H9 (cell line): ENCODE data around the gene TMTC2. TPM values are rescaled to one million over a fixed set of nuclear protein-coding genes. Genes with fewer than 3 reads are reported as not detected.

ENCODE experiments used
- DNase-seq: peaks from one replicate; pipeline ENCODE4 v3.0.0-alpha.2; 2017
- H2AFZ ChIP-seq: one replicate; pipeline ENCODE4 v1.6.1; 2013; ENCODE audit warnings: mild to moderate bottlenecking, low read length, control low read depth, moderate library complexity
- H2AK5ac ChIP-seq: 2 replicates; pipeline ENCODE4 v1.6.1; 2013; ENCODE audit warnings: low read length, control low read depth, mixed read lengths; ENCODE audit not compliant: insufficient read length
- H2BK120ac ChIP-seq: one replicate; pipeline ENCODE4 v1.6.1; 2013; ENCODE audit warnings: low read depth, mild to moderate bottlenecking, low read length, control low read depth, inconsistent platforms; ENCODE audit not compliant: poor library complexity, severe bottlenecking
- H2BK12ac ChIP-seq: 2 replicates; pipeline ENCODE4 v1.6.1; 2013; ENCODE audit warnings: low read length, control low read depth, mixed read lengths, low read depth; ENCODE audit not compliant: insufficient read length
- H2BK15ac ChIP-seq: 2 replicates; pipeline ENCODE4 v1.6.1; 2013; ENCODE audit warnings: low read depth, low read length, control low read depth
- H2BK20ac ChIP-seq: one replicate; pipeline ENCODE4 v1.6.1; 2013; ENCODE audit warnings: low read depth, mild to moderate bottlenecking, low read length, control low read depth, inconsistent platforms; ENCODE audit not compliant: poor library complexity, severe bottlenecking
- H2BK5ac ChIP-seq: 2 replicates; pipeline ENCODE4 v1.6.1; 2013; ENCODE audit warnings: low read length, control low read depth, mixed read lengths; ENCODE audit not compliant: insufficient read length
- H3K14ac ChIP-seq: 2 replicates; pipeline ENCODE4 v1.6.1; 2013; ENCODE audit warnings: low read length, control low read depth; ENCODE audit not compliant: insufficient read depth
- H3K18ac ChIP-seq: 2 replicates; pipeline ENCODE4 v1.6.1; 2013; ENCODE audit warnings: low read depth, mild to moderate bottlenecking, mixed read lengths, low read length, control low read depth; ENCODE audit not compliant: insufficient read length
- H3K23ac ChIP-seq: 2 replicates; pipeline ENCODE4 v1.6.1; 2013; ENCODE audit warnings: low read length, control low read depth, mixed read lengths, low read depth; ENCODE audit not compliant: insufficient read length
- H3K23me2 ChIP-seq: 2 replicates; pipeline ENCODE4 v1.6.1; 2013; ENCODE audit warnings: low read depth, mild to moderate bottlenecking, mixed read lengths, low read length, control low read depth; ENCODE audit not compliant: insufficient read length, poor library complexity, severe bottlenecking
- H3K27ac ChIP-seq: 2 replicates; pipeline ENCODE4 v1.5.1; 2013; ENCODE audit warnings: low read length, control low read depth, mixed read lengths, low read depth; ENCODE audit not compliant: insufficient read length
- H3K27me3 ChIP-seq: 2 replicates; pipeline ENCODE4 v1.6.1; 2013; ENCODE audit warnings: low read length, control low read depth, inconsistent platforms; ENCODE audit not compliant: insufficient read depth
- H3K4ac ChIP-seq: 2 replicates; pipeline ENCODE4 v1.6.1; 2013; ENCODE audit warnings: low read depth, mild to moderate bottlenecking, control low read depth, inconsistent platforms, low read length, moderate library complexity
- H3K4me1 ChIP-seq: 2 replicates; pipeline ENCODE4 v1.6.1; 2013; ENCODE audit warnings: low read length, control low read depth, inconsistent platforms; ENCODE audit not compliant: insufficient read depth
- H3K4me2 ChIP-seq: 2 replicates; pipeline ENCODE4 v1.6.1; 2013; ENCODE audit warnings: low read length, control low read depth, mixed read lengths; ENCODE audit not compliant: insufficient read length, insufficient read depth
- H3K56ac ChIP-seq: 2 replicates; pipeline ENCODE4 v1.6.1; 2013; ENCODE audit warnings: low read depth, mild to moderate bottlenecking, mixed read lengths, low read length, control low read depth; ENCODE audit not compliant: insufficient read length
- H3K79me1 ChIP-seq: 2 replicates; pipeline ENCODE4 v1.6.1; 2013; ENCODE audit warnings: low read depth, mild to moderate bottlenecking, moderate library complexity, low read length, control low read depth, inconsistent platforms; ENCODE audit not compliant: insufficient read depth, poor library complexity, severe bottlenecking
- H3K79me2 ChIP-seq: 2 replicates; pipeline ENCODE4 v1.6.1; 2013; ENCODE audit warnings: low read length, control low read depth, inconsistent platforms; ENCODE audit not compliant: insufficient read depth
- H3K9ac ChIP-seq: 2 replicates; pipeline ENCODE4 v1.6.1; 2013; ENCODE audit warnings: low read length, control low read depth, mixed read lengths; ENCODE audit not compliant: insufficient read length; ENCODE audit errors: extremely low read depth
- H3K9me3 ChIP-seq: one replicate; pipeline ENCODE4 v1.6.1; 2013; ENCODE audit warnings: low read depth, low read length, inconsistent platforms; ENCODE audit not compliant: control insufficient read depth
- H3T11ph ChIP-seq: one replicate; pipeline ENCODE4 v1.6.1; 2013; ENCODE audit warnings: mild to moderate bottlenecking, low read length, control low read depth, inconsistent platforms
- H4K20me1 ChIP-seq: one replicate; pipeline ENCODE4 v1.6.1; 2013; ENCODE audit not compliant: control insufficient read depth, insufficient read length, insufficient read depth
- H4K5ac ChIP-seq: 2 replicates; pipeline ENCODE4 v1.6.1; 2013; ENCODE audit warnings: low read depth, mild to moderate bottlenecking, mixed read lengths, low read length, control low read depth; ENCODE audit not compliant: insufficient read length
- H4K8ac ChIP-seq: replicated peaks from 2 replicates; pipeline ENCODE4 v1.6.1; 2013; ENCODE audit warnings: low read length, control low read depth, mixed read lengths, low read depth; ENCODE audit not compliant: insufficient read length
- H4K91ac ChIP-seq: 2 replicates; pipeline ENCODE4 v1.6.1; 2013; ENCODE audit warnings: low read depth, mild to moderate bottlenecking, moderate library complexity, mixed read lengths, low read length, control low read depth; ENCODE audit not compliant: insufficient read length
- H3K27ac Mint-ChIP-seq, 3 experiments: 2 replicates in 2 of 3; 3 replicates in 1 of 3; pipeline ENCODE4 v1.8.0; 2020 to 2021; ENCODE audit warnings: mixed read lengths in 3 of 3, mild to moderate bottlenecking in 1 of 3, moderate library complexity in 1 of 3
- H3K27me3 Mint-ChIP-seq: 2 replicates; pipeline ENCODE4 v1.8.0; 2021; ENCODE audit warnings: low read depth, mild to moderate bottlenecking, moderate library complexity, mixed read lengths
- H3K36me3 Mint-ChIP-seq, 3 experiments: 2 replicates in 2 of 3; 3 replicates in 1 of 3; pipeline ENCODE4 v1.8.0; 2020 to 2021; ENCODE audit warnings: low read depth in 3 of 3, mixed read lengths in 3 of 3; ENCODE audit not compliant: insufficient read depth in 1 of 3
- H3K4me1 Mint-ChIP-seq, 2 experiments: 2 replicates each; pipeline ENCODE4 v1.8.0; 2020; ENCODE audit warnings: mixed read lengths in 2 of 2
- H3K4me3 Mint-ChIP-seq, 2 experiments: 2 replicates in 1 of 2; 3 replicates in 1 of 2; pipeline ENCODE4 v1.8.0; 2020 to 2021; ENCODE audit warnings: mild to moderate bottlenecking in 2 of 2, mixed read lengths in 2 of 2, moderate library complexity in 1 of 2
- H3K9me3 Mint-ChIP-seq, 2 experiments: 2 replicates in 1 of 2; 3 replicates in 1 of 2; pipeline ENCODE4 v1.8.0; 2020; ENCODE audit warnings: mild to moderate bottlenecking in 2 of 2, mixed read lengths in 2 of 2, moderate library complexity in 1 of 2
- WGBS: extraction: QIAGEN DNeasy Blood & Tissue Kit; methylation state at CpG from one replicate; pipeline ENCODE4 v1.1.7; 2013; ENCODE audit warnings: missing lambda C conversion rate, low lambda C conversion rate, mixed read lengths; ENCODE audit not compliant: insufficient read length; ENCODE audit errors: extremely low coverage; 5-methylcytosine and 5-hydroxymethylcytosine counted together
- total RNA-seq: library from RNA; stranded (reverse); gene quantifications from 2 replicates; pipeline ENCODE4 v1.2.1, GENCODE V29; 2021
- TF ChIP-seq, protein P1 (sequence below): fragments of 200-600 bp; sonication (generic); conservative IDR thresholded peaks from 3 replicates; pipeline ENCODE4 v1.8.0; 2021; ENCODE audit warnings: antibody characterized with exemption, mild to moderate bottlenecking

TMTC2 gene
- total RNA-seq, 1 experiment from 2014 or later: 3.1 TPM

DNA sequence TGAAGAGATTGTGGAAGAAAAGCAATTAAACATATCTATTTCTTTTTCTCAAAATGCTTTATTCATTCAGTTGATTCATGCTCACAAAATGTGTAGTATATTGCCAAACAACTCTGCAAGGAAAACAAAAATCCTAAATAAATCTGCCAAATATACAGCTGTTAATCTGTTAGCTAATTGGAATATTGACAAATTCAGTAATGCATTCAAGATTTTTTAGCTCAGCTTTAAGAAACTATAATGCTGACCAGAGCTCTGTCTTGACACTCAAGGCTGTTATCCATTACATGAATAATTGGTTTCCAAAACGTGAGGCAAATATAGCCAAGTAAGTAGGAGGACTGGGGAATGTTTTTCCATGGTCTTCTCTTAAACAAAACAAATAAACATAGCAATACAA, 146.8 kb downstream of the TMTC2 start:
- Histone ChIP-seq H3K56ac (no peak overlapping the region), H3K9ac (no peak overlapping the region), H3K27me3 (no peaks in the 10 kb centered on the region), H3K4me2 (no peak overlapping the region), H2BK120ac (no peak overlapping the region), H2AK5ac (no peak overlapping the region), H4K5ac (no peak overlapping the region), H3K23me2 (no peaks in the 10 kb centered on the region), H2BK12ac (no peak overlapping the region), H3K14ac (no peak overlapping the region), H2BK5ac (no peak overlapping the region), H3T11ph (no peak overlapping the region), H3K79me1 (no peaks in the 10 kb centered on the region), H3K79me2 (no peaks in the 10 kb centered on the region), H2BK15ac (no peak overlapping the region), H3K23ac (no peak overlapping the region), H3K18ac (no peak overlapping the region), H3K4ac (no peak overlapping the region), H4K20me1 (no peaks in the 10 kb centered on the region), H3K4me1 (no peaks in the 10 kb centered on the region), H2AFZ (no peak overlapping the region), H3K27ac (no peak overlapping the region), H2BK20ac (no peak overlapping the region), H4K91ac (no peak overlapping the region), H4K8ac (no peak overlapping the region), H3K9me3 (no peaks in the 10 kb centered on the region)
- no CpG with 5 or more reads among the region's 1 CpG for WGBS
- Mint-ChIP-seq H3K36me3 (no peaks in the 10 kb centered on the region), H3K4me3 (no peak overlapping the region), H3K27me3 (no peaks in the 10 kb centered on the region), H3K9me3 (no peaks in the 10 kb centered on the region), H3K4me1 (peaks cover 12 to 18% of the 10 kb centered on the region in 2 experiments), H3K27ac (no peak overlapping the region)
- TF ChIP-seq, protein P1, sequence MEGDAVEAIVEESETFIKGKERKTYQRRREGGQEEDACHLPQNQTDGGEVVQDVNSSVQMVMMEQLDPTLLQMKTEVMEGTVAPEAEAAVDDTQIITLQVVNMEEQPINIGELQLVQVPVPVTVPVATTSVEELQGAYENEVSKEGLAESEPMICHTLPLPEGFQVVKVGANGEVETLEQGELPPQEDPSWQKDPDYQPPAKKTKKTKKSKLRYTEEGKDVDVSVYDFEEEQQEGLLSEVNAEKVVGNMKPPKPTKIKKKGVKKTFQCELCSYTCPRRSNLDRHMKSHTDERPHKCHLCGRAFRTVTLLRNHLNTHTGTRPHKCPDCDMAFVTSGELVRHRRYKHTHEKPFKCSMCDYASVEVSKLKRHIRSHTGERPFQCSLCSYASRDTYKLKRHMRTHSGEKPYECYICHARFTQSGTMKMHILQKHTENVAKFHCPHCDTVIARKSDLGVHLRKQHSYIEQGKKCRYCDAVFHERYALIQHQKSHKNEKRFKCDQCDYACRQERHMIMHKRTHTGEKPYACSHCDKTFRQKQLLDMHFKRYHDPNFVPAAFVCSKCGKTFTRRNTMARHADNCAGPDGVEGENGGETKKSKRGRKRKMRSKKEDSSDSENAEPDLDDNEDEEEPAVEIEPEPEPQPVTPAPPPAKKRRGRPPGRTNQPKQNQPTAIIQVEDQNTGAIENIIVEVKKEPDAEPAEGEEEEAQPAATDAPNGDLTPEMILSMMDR: no peak
- DNase-seq: no peak
